GM21360 (cell line): ENCODE measurements around the gene RIPPLY3.
"Not testable (repeated sequence)": the region's sequence is repeated elsewhere in the genome, so short reads cannot be mapped to it uniquely, and the experiment has no call there.

Experiments used
- ATAC-seq: cut with Tn5 transposase; IDR thresholded peaks from one replicate; pipeline ENCODE4 v1.9.1; 2021; ENCODE audit warnings: mild to moderate bottlenecking, moderate library complexity; ENCODE audit not compliant: unreplicated experiment

Gene RIPPLY3

GRCh38 chr21:36980280-36981048 is 26.0 kb upstream of the RIPPLY3 start:
- no peak for ATAC-seq

- no peak for ATAC-seq
Measured at GRCh38 chr21:36981049-36981391, 25.5 kb upstream of the RIPPLY3 start.

- ATAC-seq: no peak
Measured at GRCh38 chr21:36981977-36982700, 24.4 kb upstream of the RIPPLY3 start.

GRCh38 chr21:36985751-36986594 is 20.5 kb upstream of the RIPPLY3 start:
- no peak for ATAC-seq

GRCh38 chr21:36987845-36988244 is 18.7 kb upstream of the RIPPLY3 start:
- no peak for ATAC-seq

- ATAC-seq: no peak
Measured at GRCh38 chr21:36988536-36988935, 18.0 kb upstream of the RIPPLY3 start.

- ATAC-seq: not testable (repeated sequence)
Measured at GRCh38 chr21:36989199-36989698, 17.3 kb upstream of the RIPPLY3 start.

- ATAC-seq: peak; percentile 87
Measured at GRCh38 chr21:36989699-36990507, 16.6 kb upstream of the RIPPLY3 start.

GRCh38 chr21:36990508-36991205 is 15.8 kb upstream of the RIPPLY3 start:
- no peak for ATAC-seq

- ATAC-seq: no peak
Measured at GRCh38 chr21:36992671-36993070, 13.8 kb upstream of the RIPPLY3 start.

GRCh38 chr21:36994501-36995158 is 11.9 kb upstream of the RIPPLY3 start:
- ATAC-seq: no peak

GRCh38 chr21:36995285-36995684 is 11.2 kb upstream of the RIPPLY3 start:
- ATAC-seq: not testable (repeated sequence)

GRCh38 chr21:36999131-36999898 is 7.2 kb upstream of the RIPPLY3 start:
- no peak for ATAC-seq

- ATAC-seq: no peak
Measured at GRCh38 chr21:37000381-37000780, 6.1 kb upstream of the RIPPLY3 start.

- no peak for ATAC-seq
Measured at GRCh38 chr21:37001441-37001840, 5.1 kb upstream of the RIPPLY3 start.

GRCh38 chr21:37002851-37003250 is 3.7 kb upstream of the RIPPLY3 start:
- ATAC-seq: not testable (repeated sequence)

- ATAC-seq: not testable (repeated sequence)
Measured at GRCh38 chr21:37003917-37004316, 2.6 kb upstream of the RIPPLY3 start.
